VCaP (cell line): ENCODE measurements around the gene C19orf12.

ENCODE experiments used
- H3K27ac ChIP-seq: fragments of 450-650 bp; 2 replicates; pipeline ENCODE4 v1.5.1; 2017
- CTCF ChIP-seq: fragments of 450-650 bp; conservative IDR thresholded peaks from 2 replicates; pipeline ENCODE4 v1.5.1; 2017; ENCODE audit warnings: mild to moderate bottlenecking, moderate library complexity

Gene C19orf12

DNA sequence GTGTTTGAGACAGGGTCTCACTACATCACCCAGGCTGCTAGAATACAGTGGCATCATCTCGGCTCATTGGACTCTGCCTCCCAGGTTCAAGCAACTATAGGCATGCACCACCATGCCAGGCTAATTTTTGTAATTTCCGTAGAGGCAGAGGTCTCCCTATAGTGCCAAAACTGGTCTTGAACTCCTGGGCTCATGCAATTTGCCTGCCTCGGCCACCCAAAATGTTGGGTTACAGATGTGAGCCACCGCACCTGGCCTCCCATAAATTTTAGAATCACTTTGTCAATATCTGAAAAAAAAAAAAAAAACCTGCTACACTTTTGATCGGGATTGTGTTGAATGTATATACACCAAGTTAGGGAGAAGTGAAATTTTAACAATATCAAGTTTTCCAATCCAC, 61.7 kb downstream of the C19orf12 start:
- no peak for TF ChIP-seq CTCF
- H3K27ac ChIP-seq, result no peak overlapping the region

DNA sequence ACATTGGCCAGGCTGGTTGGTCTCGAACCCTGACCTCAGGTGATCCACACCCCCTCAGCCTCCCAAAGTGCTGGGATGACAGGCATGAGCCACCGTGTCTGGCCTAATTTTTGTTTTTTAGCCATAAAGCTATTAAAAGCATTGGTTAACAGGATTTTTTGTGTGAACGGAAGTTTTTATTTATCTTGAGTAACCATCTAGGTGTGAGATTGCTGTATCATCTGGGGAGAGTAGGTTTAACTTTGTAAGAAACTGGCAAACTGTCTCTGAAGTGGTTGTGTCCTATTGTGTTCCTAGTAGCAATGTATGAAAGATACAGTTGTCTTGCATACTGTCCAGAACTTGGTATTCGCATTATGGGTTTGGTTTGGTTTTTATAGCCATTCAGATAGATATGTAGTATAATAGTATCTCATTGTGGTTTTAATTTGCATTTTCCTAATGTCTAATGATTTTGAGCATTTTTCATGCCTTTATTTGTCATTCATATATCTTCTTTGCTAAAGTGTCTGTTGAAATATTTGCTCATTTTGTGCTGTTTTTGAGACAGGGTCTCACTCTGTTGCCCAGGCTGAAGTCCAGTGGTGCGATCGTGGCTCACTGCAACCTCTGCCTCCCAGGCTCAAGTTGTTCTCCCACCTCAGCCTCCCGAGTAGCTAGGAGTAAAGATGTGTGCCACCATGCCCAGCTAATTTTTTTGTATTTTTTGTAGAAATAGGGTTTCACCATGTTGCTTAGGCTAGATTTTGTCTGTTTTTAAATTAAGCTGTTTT, 63.3 kb downstream of the C19orf12 start:
- no peak overlapping the region for H3K27ac ChIP-seq
- no peak for TF ChIP-seq CTCF

GRCh38 chr19:29650772-29651387, 64.2 kb downstream of the C19orf12 start:
- no peak for TF ChIP-seq CTCF
- no peak overlapping the region for H3K27ac ChIP-seq
